Thoracic aorta endothelial cell (primary cell): ENCODE measurements around the gene CCR8. TPM values are rescaled to one million over a fixed set of nuclear protein-coding genes. Genes with fewer than 3 reads are reported as not detected.

Experiments used
- total RNA-seq: library from RNA; depleted of rRNA; stranded (reverse); fragments of >200 nt; gene quantifications from 2 replicates; pipeline ENCODE4 v1.2.3, GENCODE V29; 2012

The CCR8 gene, protein sequence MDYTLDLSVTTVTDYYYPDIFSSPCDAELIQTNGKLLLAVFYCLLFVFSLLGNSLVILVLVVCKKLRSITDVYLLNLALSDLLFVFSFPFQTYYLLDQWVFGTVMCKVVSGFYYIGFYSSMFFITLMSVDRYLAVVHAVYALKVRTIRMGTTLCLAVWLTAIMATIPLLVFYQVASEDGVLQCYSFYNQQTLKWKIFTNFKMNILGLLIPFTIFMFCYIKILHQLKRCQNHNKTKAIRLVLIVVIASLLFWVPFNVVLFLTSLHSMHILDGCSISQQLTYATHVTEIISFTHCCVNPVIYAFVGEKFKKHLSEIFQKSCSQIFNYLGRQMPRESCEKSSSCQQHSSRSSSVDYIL
- total RNA-seq: not detected in 2 replicates

DNA sequence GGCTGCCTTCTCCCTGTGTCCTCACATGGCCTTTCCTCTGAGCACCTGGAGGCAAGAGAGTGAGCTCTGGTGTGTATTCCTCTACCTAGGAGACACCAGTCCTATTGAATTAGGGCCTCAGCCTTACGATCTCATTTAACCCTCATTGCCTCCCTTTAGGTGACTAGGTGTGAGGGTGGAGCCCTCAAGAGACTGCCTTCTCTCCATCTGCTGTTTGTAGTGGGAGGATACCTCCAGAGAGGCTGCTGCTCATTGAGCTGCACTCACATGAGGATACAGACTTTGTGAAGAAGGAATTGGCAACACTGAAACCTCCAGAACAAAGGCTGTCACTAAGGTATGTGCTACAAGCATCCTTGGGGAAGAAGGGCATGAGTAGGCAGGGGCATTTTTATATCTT lies at the start of gene CCR8:
TSS of gene CCR8 (plus strand) at position 217 of the 400 bp plus-strand sequence. CDS start 2,623 bp downstream, outside the sequence.

DNA sequence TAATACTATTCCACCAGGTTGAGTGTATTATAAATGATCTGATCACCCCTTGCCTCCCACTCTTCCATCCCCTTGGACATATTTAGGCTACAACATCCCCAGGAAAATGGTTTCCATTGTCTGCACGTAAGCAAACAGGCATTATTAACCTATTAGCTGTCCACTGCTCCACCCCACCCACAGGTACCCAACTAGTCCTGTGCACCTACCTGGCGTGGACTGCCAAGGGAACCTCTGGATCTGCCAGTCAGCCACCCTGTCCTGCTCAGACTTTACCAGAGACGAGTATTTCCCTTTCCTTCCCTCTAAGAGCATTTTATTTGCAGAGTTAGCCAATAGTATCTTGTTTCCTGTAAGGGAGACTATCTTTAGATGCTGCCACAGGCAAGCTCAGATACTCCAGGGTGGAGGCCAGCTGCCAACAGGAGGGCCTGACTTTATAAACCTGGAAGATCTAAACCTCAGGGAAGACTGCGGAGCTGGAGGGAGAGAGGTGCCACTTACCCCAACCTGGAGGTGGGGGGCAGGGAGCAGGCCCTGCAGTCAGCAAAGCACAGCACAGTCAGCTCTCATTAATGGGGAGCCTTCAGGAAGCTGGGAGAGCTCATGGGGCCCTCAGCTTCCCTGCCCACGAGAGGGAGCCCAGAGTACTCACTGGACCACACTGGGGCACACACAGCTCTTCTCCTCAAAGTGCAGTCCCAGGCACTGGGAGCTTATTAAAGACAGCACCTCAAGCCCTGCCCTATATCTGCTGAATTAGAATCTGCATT lies 49.6 kb upstream of the CCR8 start, which contains the start of gene CX3CR1:
TSS of gene CX3CR1 (minus strand) at position 292 of the 773 bp plus-strand sequence. CDS start 13,527 bp downstream, outside the sequence.

Other genes with a start within 250 kb of the CCR8 start
- 37.5 and 46.5 TPM in 2 replicates for gene GORASP1, start 222.1 kb upstream of the CCR8 start, total RNA-seq
- gene TTC21A, start 222.0 kb upstream of the CCR8 start, total RNA-seq: 3.2 and 3.9 TPM in 2 replicates
- 14.5 and 17.1 TPM in 2 replicates for gene CSRNP1, start 176.1 kb upstream of the CCR8 start, total RNA-seq
- gene XIRP1, start 137.1 kb upstream of the CCR8 start, total RNA-seq: not detected in 2 replicates
- not detected in 2 replicates for gene CX3CR1, start 49.7 kb upstream of the CCR8 start, total RNA-seq
- gene SLC25A38, start 53.7 kb downstream of the CCR8 start, total RNA-seq: 17.4 and 19.1 TPM in 2 replicates
- 1,325 and 1,423 TPM in 2 replicates for gene RPSA, start 77.0 kb downstream of the CCR8 start, total RNA-seq
- 0.07 and 0.13 TPM in 2 replicates for gene MOBP, start 138.0 kb downstream of the CCR8 start, total RNA-seq